ENCODE results near the gene ZSWIM3.

DNA sequence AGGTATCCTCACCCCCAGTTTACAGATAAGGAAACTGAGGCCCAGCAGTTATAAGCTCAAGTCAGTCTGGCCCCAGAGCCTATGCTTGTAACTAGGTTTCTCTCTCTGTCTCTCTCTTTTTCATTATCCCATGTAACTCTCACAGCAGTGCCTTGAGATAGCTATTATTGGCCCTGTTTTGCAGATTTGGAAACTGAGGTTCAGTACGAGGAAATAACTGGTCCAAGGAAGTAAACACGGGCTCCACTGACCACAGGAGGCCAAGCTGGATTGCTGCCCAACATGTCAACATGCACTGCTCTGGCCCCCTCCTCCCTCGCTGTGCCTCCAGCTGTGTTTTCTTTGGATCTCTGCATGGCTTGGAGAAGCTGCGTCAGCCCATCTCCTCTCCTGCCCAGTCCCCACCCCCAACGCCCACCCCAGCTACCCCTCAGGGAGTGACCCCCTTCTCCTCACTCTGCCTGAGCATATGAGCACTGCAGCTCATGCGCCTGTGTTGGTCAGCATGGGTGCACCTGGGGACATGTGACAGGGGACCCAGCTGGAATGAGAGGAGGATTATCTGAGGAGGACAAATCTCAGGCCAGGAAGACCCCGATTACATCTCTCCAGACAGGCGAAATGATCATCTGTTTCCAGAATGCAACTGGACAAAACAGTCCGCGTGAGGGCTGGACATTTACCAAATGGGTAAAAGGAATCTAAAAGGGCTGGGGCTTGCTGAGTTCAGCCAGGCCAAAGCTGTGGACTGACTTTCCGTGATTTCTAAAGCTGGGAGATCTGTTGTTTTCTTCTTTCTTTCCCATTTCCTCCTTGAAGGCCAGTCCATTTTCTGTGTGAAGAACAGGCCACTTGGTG is 62.4 kb downstream of the ZSWIM3 start:
- TF ChIP-seq POLR2AphosphoS5 (IDR thresholded peaks at IDR 0.05), result no peak
- TF ChIP-seq, protein P1, sequence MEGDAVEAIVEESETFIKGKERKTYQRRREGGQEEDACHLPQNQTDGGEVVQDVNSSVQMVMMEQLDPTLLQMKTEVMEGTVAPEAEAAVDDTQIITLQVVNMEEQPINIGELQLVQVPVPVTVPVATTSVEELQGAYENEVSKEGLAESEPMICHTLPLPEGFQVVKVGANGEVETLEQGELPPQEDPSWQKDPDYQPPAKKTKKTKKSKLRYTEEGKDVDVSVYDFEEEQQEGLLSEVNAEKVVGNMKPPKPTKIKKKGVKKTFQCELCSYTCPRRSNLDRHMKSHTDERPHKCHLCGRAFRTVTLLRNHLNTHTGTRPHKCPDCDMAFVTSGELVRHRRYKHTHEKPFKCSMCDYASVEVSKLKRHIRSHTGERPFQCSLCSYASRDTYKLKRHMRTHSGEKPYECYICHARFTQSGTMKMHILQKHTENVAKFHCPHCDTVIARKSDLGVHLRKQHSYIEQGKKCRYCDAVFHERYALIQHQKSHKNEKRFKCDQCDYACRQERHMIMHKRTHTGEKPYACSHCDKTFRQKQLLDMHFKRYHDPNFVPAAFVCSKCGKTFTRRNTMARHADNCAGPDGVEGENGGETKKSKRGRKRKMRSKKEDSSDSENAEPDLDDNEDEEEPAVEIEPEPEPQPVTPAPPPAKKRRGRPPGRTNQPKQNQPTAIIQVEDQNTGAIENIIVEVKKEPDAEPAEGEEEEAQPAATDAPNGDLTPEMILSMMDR (IDR thresholded peaks at IDR 0.05), result no peak
- TF ChIP-seq POLR2A (IDR thresholded peaks at IDR 0.05), result no peak
- TF ChIP-seq EP300 (IDR thresholded peaks at IDR 0.05), result no peak

All from upper lobe of left lung (tissue), 4 donors.